ENCODE results near the gene ANKRD36.

DNA sequence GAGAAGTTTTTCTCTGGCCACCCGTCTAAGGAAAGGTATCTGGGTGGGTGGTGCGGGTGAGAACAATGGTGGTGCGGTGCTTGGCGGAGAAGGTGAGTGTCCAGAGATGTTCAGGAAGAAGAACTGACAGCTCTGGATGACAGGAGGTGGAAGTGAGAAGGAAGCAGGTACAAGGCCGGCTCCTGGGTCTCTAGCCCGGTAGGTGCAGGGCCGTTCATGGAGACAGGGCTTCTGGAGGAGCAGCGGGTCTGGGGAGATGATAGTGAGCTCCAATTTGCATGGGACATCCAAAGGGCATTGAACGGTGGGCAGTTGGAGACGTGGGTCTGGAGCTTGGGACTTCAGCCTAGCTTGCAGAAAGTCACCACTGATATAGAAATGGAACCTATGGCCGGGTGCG lies 17.3 kb upstream of the ANKRD36 start:
- no peak for TF ChIP-seq ZNF274 (IDR thresholded peaks at IDR 0.05; ENCODE audit: low read length)
- TF ChIP-seq ZNF274 (tag by site-specific recombination; IDR thresholded peaks at IDR 0.05; ENCODE audit: borderline replicate concordance): no peak
- TF ChIP-seq, protein P1, sequence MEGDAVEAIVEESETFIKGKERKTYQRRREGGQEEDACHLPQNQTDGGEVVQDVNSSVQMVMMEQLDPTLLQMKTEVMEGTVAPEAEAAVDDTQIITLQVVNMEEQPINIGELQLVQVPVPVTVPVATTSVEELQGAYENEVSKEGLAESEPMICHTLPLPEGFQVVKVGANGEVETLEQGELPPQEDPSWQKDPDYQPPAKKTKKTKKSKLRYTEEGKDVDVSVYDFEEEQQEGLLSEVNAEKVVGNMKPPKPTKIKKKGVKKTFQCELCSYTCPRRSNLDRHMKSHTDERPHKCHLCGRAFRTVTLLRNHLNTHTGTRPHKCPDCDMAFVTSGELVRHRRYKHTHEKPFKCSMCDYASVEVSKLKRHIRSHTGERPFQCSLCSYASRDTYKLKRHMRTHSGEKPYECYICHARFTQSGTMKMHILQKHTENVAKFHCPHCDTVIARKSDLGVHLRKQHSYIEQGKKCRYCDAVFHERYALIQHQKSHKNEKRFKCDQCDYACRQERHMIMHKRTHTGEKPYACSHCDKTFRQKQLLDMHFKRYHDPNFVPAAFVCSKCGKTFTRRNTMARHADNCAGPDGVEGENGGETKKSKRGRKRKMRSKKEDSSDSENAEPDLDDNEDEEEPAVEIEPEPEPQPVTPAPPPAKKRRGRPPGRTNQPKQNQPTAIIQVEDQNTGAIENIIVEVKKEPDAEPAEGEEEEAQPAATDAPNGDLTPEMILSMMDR (tag by site-specific recombination; IDR thresholded peaks at IDR 0.05): no peak

Data from HEK293 (cell line).